Hepatocyte (in vitro differentiated cells): ENCODE data around the gene RBM17.

ENCODE experiments used
- CTCF ChIP-seq: fragments of 200-600 bp; sonication (generic); IDR thresholded peaks from 2 replicates; pipeline ENCODE4 v1.5.1; 2016; ENCODE audit warnings: antibody characterized with exemption, mild to moderate bottlenecking; ENCODE audit not compliant: poor library complexity
- EZH2phosphoT487 ChIP-seq: fragments of 200-600 bp; sonication (generic); IDR thresholded peaks from one replicate; pipeline ENCODE4 v1.6.1; 2018; ENCODE audit warnings: antibody characterized with exemption, mild to moderate bottlenecking, low read depth, moderate library complexity; ENCODE audit not compliant: unreplicated experiment, severe bottlenecking

DNA sequence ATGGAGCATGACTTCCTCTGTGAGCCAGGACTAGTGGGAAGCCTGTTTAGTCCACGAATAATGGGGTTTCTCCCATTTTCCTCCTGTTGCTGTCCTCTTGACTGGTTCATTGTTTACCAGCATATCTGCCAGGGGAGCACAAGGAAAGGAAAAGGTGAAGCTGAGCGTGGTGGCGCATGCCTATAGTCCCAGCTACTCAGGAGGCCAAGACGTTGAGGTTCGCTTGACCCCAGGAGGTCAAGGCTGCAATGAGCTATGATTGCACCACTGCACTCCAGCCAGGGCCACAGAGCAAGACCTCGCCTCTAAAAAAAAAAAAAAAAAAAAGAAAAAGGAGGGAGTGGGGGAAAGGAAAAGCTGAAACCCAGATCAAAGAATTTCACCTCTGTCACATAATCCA lies 20.8 kb upstream of the RBM17 start:
- TF ChIP-seq CTCF (no peak), EZH2phosphoT487 (no peak)
